ENCODE measurements around the gene PSME1.

- TF ChIP-seq POLR2A (IDR thresholded peaks at IDR 0.05; ENCODE audit: low read depth, low read length) (no peak), CTCF (conservative IDR thresholded peaks at IDR 0.05; ENCODE audit: low read depth, low read length) (no peak), FOS (IDR thresholded peaks at IDR 0.05; ENCODE audit: low read depth, low read length) (no peak), MAFK (IDR thresholded peaks at IDR 0.05; ENCODE audit: low read depth, low read length) (no peak), NFE2L2 (IDR thresholded peaks at IDR 0.05; ENCODE audit: low read depth, low read length) (no peak), MAZ (IDR thresholded peaks at IDR 0.05; ENCODE audit: borderline replicate concordance, low read depth, low read length) (no peak), SMC3 (IDR thresholded peaks at IDR 0.05; ENCODE audit: low read depth, low read length) (no peak), BHLHE40 (IDR thresholded peaks at IDR 0.05; ENCODE audit: low read depth, low read length) (no peak), RCOR1 (IDR thresholded peaks at IDR 0.05; ENCODE audit: insufficient replicate concordance, low read length) (no peak), RFX5 (IDR thresholded peaks at IDR 0.05; ENCODE audit: low read depth, low read length) (no peak), CHD1 (IDR thresholded peaks at IDR 0.05; ENCODE audit: low read depth, low read length) (no peak)
- TF ChIP-seq, protein P1, sequence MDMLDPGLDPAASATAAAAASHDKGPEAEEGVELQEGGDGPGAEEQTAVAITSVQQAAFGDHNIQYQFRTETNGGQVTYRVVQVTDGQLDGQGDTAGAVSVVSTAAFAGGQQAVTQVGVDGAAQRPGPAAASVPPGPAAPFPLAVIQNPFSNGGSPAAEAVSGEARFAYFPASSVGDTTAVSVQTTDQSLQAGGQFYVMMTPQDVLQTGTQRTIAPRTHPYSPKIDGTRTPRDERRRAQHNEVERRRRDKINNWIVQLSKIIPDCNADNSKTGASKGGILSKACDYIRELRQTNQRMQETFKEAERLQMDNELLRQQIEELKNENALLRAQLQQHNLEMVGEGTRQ (IDR thresholded peaks at IDR 0.05; ENCODE audit: low read depth, low read length) = no peak
- TF ChIP-seq, protein P2, sequence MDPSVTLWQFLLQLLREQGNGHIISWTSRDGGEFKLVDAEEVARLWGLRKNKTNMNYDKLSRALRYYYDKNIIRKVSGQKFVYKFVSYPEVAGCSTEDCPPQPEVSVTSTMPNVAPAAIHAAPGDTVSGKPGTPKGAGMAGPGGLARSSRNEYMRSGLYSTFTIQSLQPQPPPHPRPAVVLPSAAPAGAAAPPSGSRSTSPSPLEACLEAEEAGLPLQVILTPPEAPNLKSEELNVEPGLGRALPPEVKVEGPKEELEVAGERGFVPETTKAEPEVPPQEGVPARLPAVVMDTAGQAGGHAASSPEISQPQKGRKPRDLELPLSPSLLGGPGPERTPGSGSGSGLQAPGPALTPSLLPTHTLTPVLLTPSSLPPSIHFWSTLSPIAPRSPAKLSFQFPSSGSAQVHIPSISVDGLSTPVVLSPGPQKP (IDR thresholded peaks at IDR 0.05; ENCODE audit: borderline replicate concordance, low read depth, low read length) = no peak
Observed at GRCh38 chr14:24138396-24139271, 2.6 kb downstream of the PSME1 start.

Measured in IMR-90 (cell line).